ENCODE results near the gene RGPD4.

DNA sequence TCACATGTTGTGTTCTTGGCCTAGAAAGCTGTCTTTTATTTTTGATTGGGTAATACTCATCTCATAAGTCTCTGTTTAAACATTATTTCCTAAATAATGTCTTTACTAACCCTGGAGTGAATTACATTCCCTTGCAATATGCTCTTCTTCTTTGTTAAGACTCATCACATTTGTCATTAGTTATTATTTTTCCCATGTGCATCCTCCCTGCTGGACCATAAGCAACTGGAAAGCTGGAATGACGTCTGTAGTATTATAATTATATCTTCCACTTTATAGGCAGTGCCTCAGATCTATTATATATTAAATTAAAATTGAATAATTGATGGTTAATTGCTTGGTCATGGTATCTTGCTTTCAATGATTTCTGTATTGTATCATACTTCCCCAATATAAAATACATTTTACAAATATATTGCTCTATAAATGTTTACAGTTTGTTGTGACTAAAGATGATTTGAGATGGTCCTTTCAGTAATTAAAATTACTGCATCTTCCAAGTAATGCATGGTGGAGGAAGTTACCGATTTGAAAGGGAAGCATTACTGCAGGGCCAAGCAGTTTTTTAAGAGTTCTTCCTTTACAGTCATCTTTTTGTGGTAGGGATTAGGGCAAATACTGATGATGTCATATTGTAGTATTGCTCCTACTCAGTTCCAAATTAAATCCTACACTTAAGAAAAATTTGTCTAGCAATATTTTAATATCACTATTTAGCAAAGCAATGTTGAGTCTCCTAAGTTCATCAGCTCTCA lies 2.1 kb upstream of the RGPD4 start:
- TF ChIP-seq, protein P1, sequence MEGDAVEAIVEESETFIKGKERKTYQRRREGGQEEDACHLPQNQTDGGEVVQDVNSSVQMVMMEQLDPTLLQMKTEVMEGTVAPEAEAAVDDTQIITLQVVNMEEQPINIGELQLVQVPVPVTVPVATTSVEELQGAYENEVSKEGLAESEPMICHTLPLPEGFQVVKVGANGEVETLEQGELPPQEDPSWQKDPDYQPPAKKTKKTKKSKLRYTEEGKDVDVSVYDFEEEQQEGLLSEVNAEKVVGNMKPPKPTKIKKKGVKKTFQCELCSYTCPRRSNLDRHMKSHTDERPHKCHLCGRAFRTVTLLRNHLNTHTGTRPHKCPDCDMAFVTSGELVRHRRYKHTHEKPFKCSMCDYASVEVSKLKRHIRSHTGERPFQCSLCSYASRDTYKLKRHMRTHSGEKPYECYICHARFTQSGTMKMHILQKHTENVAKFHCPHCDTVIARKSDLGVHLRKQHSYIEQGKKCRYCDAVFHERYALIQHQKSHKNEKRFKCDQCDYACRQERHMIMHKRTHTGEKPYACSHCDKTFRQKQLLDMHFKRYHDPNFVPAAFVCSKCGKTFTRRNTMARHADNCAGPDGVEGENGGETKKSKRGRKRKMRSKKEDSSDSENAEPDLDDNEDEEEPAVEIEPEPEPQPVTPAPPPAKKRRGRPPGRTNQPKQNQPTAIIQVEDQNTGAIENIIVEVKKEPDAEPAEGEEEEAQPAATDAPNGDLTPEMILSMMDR (conservative IDR thresholded peaks at IDR 0.05), result no peak
- no peak for TF ChIP-seq EZH2 (IDR thresholded peaks at IDR 0.05; ENCODE audit: low read depth)

Data from PC-9 (cell line).